GM10266 (cell line): ENCODE results near the gene CCDC187.

Experiments used
- DNase-seq: peaks from one replicate; pipeline ENCODE4 v3.0.0; 2012; ENCODE audit errors: extremely low spot score
- CTCF ChIP-seq: IDR thresholded peaks from 2 replicates; pipeline ENCODE4 v1.5.1; 2012; ENCODE audit warnings: mild to moderate bottlenecking, low read depth; ENCODE audit not compliant: control insufficient read depth, insufficient read depth; ENCODE audit errors: missing control alignments

CCDC187 gene

GRCh38 chr9:136313111-136314055 lies 9.5 kb upstream of the CCDC187 start:
- no peak for TF ChIP-seq CTCF
- DNase-seq: no peak

GRCh38 chr9:136312436-136312835 lies 8.5 kb upstream of the CCDC187 start:
- TF ChIP-seq CTCF: peak; percentile 58

GRCh38 chr9:136312009-136312375 lies 8.1 kb upstream of the CCDC187 start:
- TF ChIP-seq CTCF: no peak
- DNase-seq: no peak

More at GRCh38 chr9:136312436-136312835, 8.5 kb upstream of the CCDC187 start:
- peak; percentile 74 for DNase-seq

- no peak for DNase-seq
- TF ChIP-seq CTCF: no peak
Observed at GRCh38 chr9:136311051-136312008, 7.4 kb upstream of the CCDC187 start.

- no peak for DNase-seq
- no peak for TF ChIP-seq CTCF
Observed at GRCh38 chr9:136310273-136311030, 6.6 kb upstream of the CCDC187 start.

- no peak for DNase-seq
- TF ChIP-seq CTCF: no peak
Observed at GRCh38 chr9:136309806-136310220, 5.9 kb upstream of the CCDC187 start.
